Aorta (tissue), 5 donors: ENCODE results near the gene PLEKHN1. TPM values are rescaled to one million over a fixed set of nuclear protein-coding genes. Genes with fewer than 3 reads are reported as not detected.
"Not testable (repeated sequence)": the region's sequence is repeated elsewhere in the genome, so short reads cannot be mapped to it uniquely, and the experiment has no call there.

ENCODE experiments used
- ATAC-seq: fragments of 200-7000 bp; cut with Tn5 transposase; one replicate; pipeline ENCODE4 v1.9.1; 2022; ENCODE audit warnings: moderate library complexity; ENCODE audit not compliant: low FRiP score
- DNase-seq, 2 donors: peaks; one replicate each; pipeline ENCODE4 v3.0.0-alpha.2; 2020
- H3K27ac ChIP-seq, 2 donors: one replicate each; pipeline ENCODE4 v1.5.1; 2013; ENCODE audit warnings: low read length in 2 of 2, mild to moderate bottlenecking in 2 of 2, moderate library complexity in 2 of 2, control low read depth in 1 of 2, inconsistent platforms in 1 of 2, low read depth in 1 of 2
- H3K27me3 ChIP-seq, 2 donors: one replicate each; pipeline ENCODE4 v1.6.1; 2013; ENCODE audit warnings: control low read depth in 1 of 2, low read length in 1 of 2, mild to moderate bottlenecking in 1 of 2, moderate library complexity in 1 of 2; ENCODE audit not compliant: insufficient read depth in 2 of 2, control insufficient read depth in 1 of 2
- H3K36me3 ChIP-seq, 2 donors: one replicate each; pipeline ENCODE4 v1.6.1; 2013; ENCODE audit warnings: control low read depth in 1 of 2, low read length in 1 of 2, mild to moderate bottlenecking in 1 of 2; ENCODE audit not compliant: insufficient read depth in 2 of 2, control insufficient read depth in 1 of 2
- H3K4me1 ChIP-seq, 2 donors: one replicate each; pipeline ENCODE4 v1.6.1; 2013; ENCODE audit warnings: low read length in 2 of 2, control low read depth in 1 of 2, mild to moderate bottlenecking in 1 of 2, moderate library complexity in 1 of 2; ENCODE audit not compliant: insufficient read depth in 2 of 2, control insufficient read depth in 1 of 2
- H3K4me3 ChIP-seq, 2 donors: one replicate each; pipeline ENCODE4 v1.5.1; 2013; ENCODE audit warnings: low read length in 2 of 2, control low read depth in 1 of 2, mild to moderate bottlenecking in 1 of 2
- H3K9me3 ChIP-seq: one replicate; pipeline ENCODE4 v1.6.1; 2013; ENCODE audit warnings: mild to moderate bottlenecking, low read length; ENCODE audit not compliant: control insufficient read depth
- WGBS, 2 donors: extraction: QIAGEN DNeasy Blood & Tissue Kit; methylation state at CpG; one replicate each; pipeline ENCODE4 v1.1.7; 2013; 5-methylcytosine and 5-hydroxymethylcytosine counted together
- intact Hi-C, 2 donors: fragments of 100-400 bp; cut with DNase I; formaldehyde crosslinking; loops; one replicate each; pipeline versions ENCODE4 v1.14.2 to v1.15.0; 2022
- polyA plus RNA-seq, 2 donors: library from polyadenylated mRNA; stranded (reverse); fragments of 200-250 nt; gene quantifications; one replicate each; pipeline ENCODE4 v1.2.3, GENCODE V29; 2013
- total RNA-seq, 2 donors: library from RNA; stranded (reverse); fragmentation: NEBNext Ultra II Directional; extraction: Animal tissue kit (Norgen Biotek cat#: 25700); gene quantifications; one replicate each; pipeline ENCODE4 v1.2.1, GENCODE V29; 2021
- donor health status: healthy with polysubstance abuse.
- donor health status: Bipolar disorder and iron deficiency.
- donor health status: DM: no; HTN: no; CAD: no.
- donor health status: DM: no; HTN: no; CAD: no.
- donor health status: DM: yes; HTN: yes; CAD: no.

PLEKHN1 gene
- total and polyA plus RNA-seq, 4 donors: 0.13 to 1.2 (median 0.57) TPM

- intact Hi-C loops: loop anchor here in 1 of 2 donors (10.0 kb wide), 1 partner anchor 307 kb away; no protein-coding TSS in a partner anchor
- H3K4me1 ChIP-seq, H3K9me3 ChIP-seq, DNase-seq, H3K27me3 ChIP-seq, H3K4me3 ChIP-seq, ATAC-seq, H3K36me3 ChIP-seq, H3K27ac ChIP-seq: not testable (repeated sequence)
- 89 to 95% methylated on average over 5 of the region's 5 CpGs for WGBS, 2 donors
These were observed 21.8 kb downstream of the PLEKHN1 start for GRCh38 chr1:988061-988460.

DNA sequence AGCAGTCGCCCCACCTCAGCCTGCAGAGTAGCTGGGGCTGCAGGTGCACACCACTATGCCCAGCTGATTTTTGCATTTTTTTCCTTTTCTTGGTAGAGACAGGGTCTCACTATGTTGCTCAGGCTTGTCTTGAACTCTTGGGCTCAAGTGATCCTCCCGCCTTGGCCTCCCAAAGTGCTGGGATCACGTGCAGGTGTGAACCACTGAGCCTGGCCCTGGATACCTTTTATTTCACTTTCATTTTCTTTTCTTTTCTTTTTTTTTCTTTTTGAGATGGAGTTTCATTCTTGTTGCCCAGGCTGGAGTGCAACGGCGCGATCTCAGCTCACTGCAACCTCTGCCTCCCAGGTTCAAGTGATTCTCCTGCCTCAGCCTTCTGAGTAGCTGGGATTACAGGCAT is 25.0 kb downstream of the PLEKHN1 start:
- H3K27me3 ChIP-seq, H3K9me3 ChIP-seq, DNase-seq, H3K4me3 ChIP-seq, intact Hi-C loops, H3K4me1 ChIP-seq, H3K27ac ChIP-seq, H3K36me3 ChIP-seq, ATAC-seq: not testable (repeated sequence)
- WGBS, 2 donors: 89 to 93% methylated on average over 6 of the region's 6 CpGs

DNA sequence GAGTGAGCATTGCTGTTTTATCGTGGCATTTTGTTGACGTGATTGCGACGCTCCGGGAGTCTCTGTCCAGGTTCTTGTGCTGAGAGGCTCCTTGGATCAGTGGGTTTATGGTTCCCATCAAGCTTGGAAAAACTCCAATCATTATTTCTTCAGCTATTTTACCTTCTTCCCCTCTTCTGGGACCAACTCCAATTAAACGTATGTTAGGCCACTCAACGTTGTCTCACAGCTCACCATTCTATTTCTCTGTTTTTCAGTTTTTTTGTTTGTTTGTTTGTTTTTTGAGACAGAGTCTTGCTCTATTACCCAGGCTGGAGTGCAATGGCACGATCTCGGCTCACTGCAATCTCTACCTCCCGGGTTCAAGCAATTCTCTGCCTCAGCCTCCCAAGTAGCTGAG is 25.6 kb downstream of the PLEKHN1 start:
- no peaks in the 10 kb centered on the region for H3K27me3 ChIP-seq
- H3K4me1 ChIP-seq: no peaks in the 10 kb centered on the region
- ATAC-seq (no peak), DNase-seq (no peak)
- H3K27ac ChIP-seq: no peak overlapping the region
- intact Hi-C loops: no loop called here
- no peak overlapping the region for H3K4me3 ChIP-seq
- WGBS, 2 donors: 98% methylated on average over 10 of the region's 10 CpGs
- H3K9me3 ChIP-seq: no peaks in the 10 kb centered on the region
- H3K36me3 ChIP-seq: no peaks in the 10 kb centered on the region

- 95 to 96% methylated on average over 7 of the region's 7 CpGs for WGBS, 2 donors
- no peaks in the 10 kb centered on the region for H3K9me3 ChIP-seq
- no peak overlapping the region for H3K27ac ChIP-seq
- intact Hi-C loops: no loop called here
- H3K27me3 ChIP-seq: no peaks in the 10 kb centered on the region
- H3K4me3 ChIP-seq: no peak overlapping the region
- DNase-seq (no peak), ATAC-seq (no peak)
- H3K36me3 ChIP-seq: no peaks in the 10 kb centered on the region
- no peaks in the 10 kb centered on the region for H3K4me1 ChIP-seq
These were observed 26.1 kb downstream of the PLEKHN1 start for GRCh38 chr1:992362-992761.

DNA sequence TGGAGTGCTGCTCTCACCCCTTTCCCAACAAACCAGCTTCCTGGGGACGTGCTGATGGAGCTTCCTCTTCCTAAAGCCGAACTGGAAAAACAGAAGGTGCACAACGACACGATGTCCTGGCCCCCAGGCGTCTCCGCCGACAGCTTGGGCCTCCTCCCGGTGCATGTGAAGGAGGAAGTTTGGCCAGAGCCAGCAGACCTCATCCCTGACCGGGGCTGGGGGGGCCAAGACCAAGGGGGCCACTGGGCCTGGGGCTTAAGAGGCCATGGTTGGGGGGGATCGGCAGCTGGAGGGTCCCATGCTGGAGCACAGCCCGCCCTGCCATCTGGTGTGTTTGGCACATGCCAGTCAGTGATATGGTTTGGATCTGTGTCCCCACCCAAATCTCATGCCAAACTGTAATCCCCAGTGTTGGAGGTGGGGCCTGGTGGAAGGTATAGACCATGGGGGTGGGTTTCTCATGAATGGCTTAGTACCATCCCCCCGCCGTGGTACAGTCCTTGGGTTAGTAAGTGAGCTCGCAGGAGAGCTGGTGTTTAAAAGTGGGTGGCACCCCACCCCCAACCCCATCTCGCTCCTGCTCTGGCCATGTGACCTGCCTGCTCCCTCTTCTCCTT is 27.2 kb downstream of the PLEKHN1 start:
- DNase-seq: no peak
- no peaks in the 10 kb centered on the region for H3K9me3 ChIP-seq

DNA sequence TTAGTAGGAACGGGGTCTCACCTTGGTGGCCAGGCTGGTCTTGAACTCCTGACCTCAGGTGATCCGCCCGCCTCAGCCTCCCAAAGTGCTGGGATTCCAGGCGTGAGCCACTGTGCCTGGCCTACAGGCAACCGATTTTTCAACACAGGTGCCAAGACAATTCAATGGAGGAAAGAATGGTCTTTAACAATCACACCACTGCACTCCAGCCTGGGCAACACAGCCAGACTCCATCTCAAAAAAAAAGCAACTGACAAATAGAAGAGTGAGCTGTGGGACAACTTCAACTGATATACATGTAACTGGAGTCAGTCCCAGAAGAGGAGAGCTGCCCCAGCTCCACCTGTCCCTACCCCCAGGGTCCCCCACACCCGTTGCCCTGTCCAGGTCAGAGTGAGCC is 28.3 kb downstream of the PLEKHN1 start:
- H3K9me3 ChIP-seq, intact Hi-C loops, H3K27ac ChIP-seq, H3K27me3 ChIP-seq, H3K4me3 ChIP-seq, H3K36me3 ChIP-seq, DNase-seq, H3K4me1 ChIP-seq, ATAC-seq: not testable (repeated sequence)
- 84 to 88% methylated on average over 6 of the region's 6 CpGs for WGBS, 2 donors

More for the DNA sequence above, 27.2 kb downstream of the PLEKHN1 start:
- Histone ChIP-seq H3K4me1 (no peaks in the 10 kb centered on the region), H3K27ac (no peak overlapping the region), H3K4me3 (no peak overlapping the region), H3K36me3 (no peaks in the 10 kb centered on the region), H3K27me3 (no peaks in the 10 kb centered on the region)
- intact Hi-C loops: no loop called here
- 74 to 81% methylated on average over 15 of the region's 15 CpGs for WGBS, 2 donors
- no peak for ATAC-seq

DNA sequence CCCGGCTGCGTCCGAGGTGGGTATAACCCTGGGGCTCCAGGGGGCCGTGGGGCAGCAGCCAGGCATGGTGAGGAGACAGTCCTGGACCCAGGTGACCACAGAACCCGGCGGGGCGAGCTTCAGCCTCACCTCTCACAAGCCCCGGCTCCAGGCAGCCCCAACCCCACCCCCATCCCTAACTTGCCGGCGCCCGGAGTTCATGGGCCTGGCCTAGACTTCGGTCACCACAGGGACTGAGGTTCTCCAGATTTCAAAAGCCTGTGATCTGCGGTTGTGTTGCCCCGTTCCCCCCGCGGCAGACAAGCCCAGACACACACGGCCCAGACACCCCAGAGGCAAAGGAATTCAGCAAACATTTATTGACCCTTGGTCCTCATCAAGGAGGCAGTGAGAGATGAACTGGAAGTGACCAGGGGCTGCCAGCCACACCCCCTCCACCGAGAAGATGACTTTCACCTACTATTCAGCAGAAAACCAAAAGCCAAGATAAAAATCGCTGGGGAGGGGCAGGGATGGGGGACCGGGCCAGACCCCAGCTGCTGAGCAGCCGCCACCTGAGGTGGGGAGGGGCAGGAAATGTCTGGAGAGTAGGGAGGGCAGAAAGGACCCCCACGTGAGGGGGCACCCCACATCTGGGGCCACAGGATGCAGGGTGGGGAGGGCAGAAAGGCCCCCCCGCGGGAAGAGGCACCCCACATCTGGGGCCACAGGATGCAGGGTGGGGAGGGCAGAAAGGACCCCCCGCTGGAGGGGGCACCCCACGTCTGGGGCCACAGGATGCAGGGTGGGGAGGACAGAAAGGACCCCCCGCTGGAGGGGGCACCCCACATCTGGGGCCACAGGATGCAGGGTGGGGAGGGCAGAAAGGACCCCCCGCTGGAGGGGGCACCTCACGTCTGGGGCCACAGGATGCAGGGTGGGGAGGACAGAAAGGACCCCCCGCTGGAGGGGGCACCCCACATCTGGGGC is 29.7 kb downstream of the PLEKHN1 start:
- WGBS, 2 donors: 40 to 49% methylated on average over 26 to 30 of the region's 30 CpGs
- Histone ChIP-seq H3K27ac (no peak overlapping the region), H3K27me3 (no peaks in the 10 kb centered on the region), H3K4me1 (no peaks in the 10 kb centered on the region), H3K36me3 (no peaks in the 10 kb centered on the region), H3K4me3 (no peak overlapping the region), H3K9me3 (no peaks in the 10 kb centered on the region)
- ATAC-seq (no peak), DNase-seq (no peak)
- intact Hi-C loops: no loop called here

DNA sequence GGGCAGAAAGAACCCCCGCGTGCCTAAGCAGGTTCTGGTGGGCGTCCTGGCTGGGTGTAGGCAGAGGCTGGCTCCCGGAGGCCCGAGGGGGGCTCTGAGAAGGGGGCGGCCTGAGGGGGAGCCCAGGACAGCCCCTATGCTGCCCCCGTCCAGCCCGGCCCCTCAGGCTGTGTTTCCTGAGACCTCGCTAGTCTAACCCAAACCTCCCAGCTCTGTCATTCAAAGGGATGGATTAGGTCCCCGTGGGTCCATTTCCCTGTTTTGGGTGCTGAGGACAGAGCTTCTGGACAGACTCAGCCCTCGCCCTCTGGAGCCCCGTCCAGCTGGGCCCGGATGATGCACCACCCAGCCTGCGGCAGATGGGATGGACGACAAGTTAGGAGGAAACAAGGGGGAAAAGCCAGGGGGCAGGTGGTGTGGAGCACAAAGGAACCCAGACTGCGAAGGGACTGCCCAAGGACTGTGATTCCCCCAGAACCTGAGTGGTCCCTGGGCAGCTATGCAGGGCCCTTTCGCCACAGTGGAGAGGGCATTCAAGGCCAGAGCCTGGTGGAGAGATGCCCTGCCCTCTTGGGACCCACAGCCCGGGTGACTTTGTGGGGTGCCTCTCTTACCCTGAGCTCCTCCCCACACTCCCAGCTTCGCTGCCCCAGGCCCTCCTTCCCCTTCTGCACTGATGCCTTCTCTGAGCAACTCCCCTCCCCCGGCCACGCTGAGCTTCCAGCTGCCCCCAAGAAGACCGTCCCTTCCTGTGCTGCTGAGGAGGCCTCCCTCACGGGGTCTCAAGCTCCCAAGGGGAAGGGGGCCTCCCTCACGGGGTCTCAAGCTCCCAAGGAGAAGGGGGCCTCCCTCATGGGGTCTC is 30.8 kb downstream of the PLEKHN1 start:
- WGBS, 2 donors: 76 to 80% methylated on average over 20 to 24 of the region's 24 CpGs
- no peak overlapping the region for H3K4me3 ChIP-seq
- H3K36me3 ChIP-seq: no peaks in the 10 kb centered on the region
- DNase-seq (no peak), ATAC-seq (no peak)
- H3K4me1 ChIP-seq: no peaks in the 10 kb centered on the region
- H3K27me3 ChIP-seq: no peaks in the 10 kb centered on the region
- no peak overlapping the region for H3K27ac ChIP-seq
- H3K9me3 ChIP-seq: no peaks in the 10 kb centered on the region
- intact Hi-C loops: no loop called here
